Measurements from ENCODE around the gene PCMTD2. TPM values are rescaled to one million over a fixed set of nuclear protein-coding genes. Genes with fewer than 3 reads are reported as not detected.
A peak's percentile ranks its signal among the peaks of the same experiment; 100 is the strongest.

The PCMTD2 gene
- total and polyA plus RNA-seq, 2 of the 13 experiments (the other 11 are each of a cell fraction or from before 2014, with no cell fraction given): 47.0 to 76.9 TPM

- peaks cover 94% of the 10 kb centered on the region for H3K4me1 ChIP-seq (ENCODE audit: insufficient read depth, low read length)
- TF ChIP-seq ZBTB25 (CRISPR knock-in tag; IDR thresholded peaks at IDR 0.05): no peak
- TF ChIP-seq RXRA (CRISPR knock-in tag; IDR thresholded peaks at IDR 0.05): peak; percentile 41; the same call in 1 of the 2 replicates
- TF ChIP-seq ATF3 (CRISPR knock-in tag; IDR thresholded peaks at IDR 0.05): 0 out of 2 replicates have a peak, but pooled peaks have one; percentile 28
- TF ChIP-seq PHF20 (CRISPR knock-in tag; IDR thresholded peaks at IDR 0.05): no peak
- no peak for TF ChIP-seq ZNF678 (CRISPR knock-in tag; IDR thresholded peaks at IDR 0.05)
- peak; percentile 89 for TF ChIP-seq ATF7 (IDR thresholded peaks at IDR 0.05)
- TF ChIP-seq ATF7 (CRISPR knock-in tag; IDR thresholded peaks at IDR 0.05): no peak
- peak; percentile 84 for TF ChIP-seq NR2C2 (CRISPR knock-in tag; IDR thresholded peaks at IDR 0.05; ENCODE audit: borderline replicate concordance)
- TF ChIP-seq ATF5 (CRISPR knock-in tag; IDR thresholded peaks at IDR 0.05; ENCODE audit: low read depth): no peak
- TF ChIP-seq NR2F2 (IDR thresholded peaks at IDR 0.05; ENCODE audit: borderline replicate concordance, low read depth): peak; percentile 68; the same call in 1 of the 2 replicates
- TF ChIP-seq NR2F1 (CRISPR knock-in tag; IDR thresholded peaks at IDR 0.05): peak; percentile 65 to 68; a peak in 3 of 4 replicates
- no peak for TF ChIP-seq RERE (CRISPR knock-in tag; IDR thresholded peaks at IDR 0.05; ENCODE audit: low read depth)
- TF ChIP-seq TGIF2 (CRISPR knock-in tag; IDR thresholded peaks at IDR 0.05): 0 out of 2 replicates have a peak, but pooled peaks have one; percentile 22
- TF ChIP-seq CREB1 (IDR thresholded peaks at IDR 0.05): peak; percentile 79
- no peak for TF ChIP-seq CREB1 (CRISPR knock-in tag; IDR thresholded peaks at IDR 0.05)
- TF ChIP-seq ATF2 (CRISPR knock-in tag; IDR thresholded peaks at IDR 0.05): peak; percentile 59; the same call in 1 of the 2 replicates
- peak; percentile 47 for TF ChIP-seq RARA (CRISPR knock-in tag; IDR thresholded peaks at IDR 0.05)
These were observed 14.5 kb upstream of the PCMTD2 start for GRCh38 chr20:64241061-64241460.

More at GRCh38 chr20:64241061-64241460, 14.5 kb upstream of the PCMTD2 start:
- peaks cover 2 to 8% of the 10 kb centered on the region in 2 experiments; a peak in 2 of 5 replicates for H3K27me3 ChIP-seq (ENCODE audit: control insufficient read depth in 1 of 2, insufficient read depth in 2 of 2, low read length in 2 of 2)
- no peaks in the 10 kb centered on the region for H3K79me2 ChIP-seq (ENCODE audit: insufficient read depth, low read length)
- ATAC-seq (no peak), FAIRE-seq (peak; percentile 12), DNase-seq (ENCODE audit: low spot score) (no peak)
- BruUV-seq (replicated peaks): no TSS peak
- ChIA-PET CTCF (ENCODE audit: low intra/inter-chr PET ratio, low total read pairs) (interaction anchor here (2.9 kb wide), 1 partner anchor 44 kb away, joined by 9 read pairs; no protein-coding TSS in a partner anchor), POLR2A (interaction anchor here (9.6 kb wide), 1 partner anchor 13 kb away, joined by 157 read pairs; the partner anchor contains the start of gene PCMTD2)
- H3K9me3 ChIP-seq (ENCODE audit: low read length): no peaks in the 10 kb centered on the region
- H3K27ac ChIP-seq (ENCODE audit: extremely low read length, insufficient read depth, low read length): no peak overlapping the region
- 83% methylated on average over 8 of the region's 8 CpGs for WGBS (ENCODE audit: low lambda C conversion rate)
- H4K20me1 ChIP-seq (ENCODE audit: insufficient read depth, low read length): no peaks in the 10 kb centered on the region
- no peak overlapping the region for H3K4me2 ChIP-seq (ENCODE audit: low read depth, low read length)
- H2AFZ ChIP-seq (ENCODE audit: low read length): no peak overlapping the region
- H3K4me3 ChIP-seq (replicated peaks in 1 of 3; ENCODE audit: insufficient read depth in 1 of 3, low read depth in 2 of 3, low read length in 3 of 3): no peak overlapping the region
- in situ Hi-C loops (cut with HindIII; ENCODE audit: extremely low pct_ligation_motif_present, low pct_unique_long_range_greater_than_20kb): no loop called here
- intact Hi-C loops (cut with micrococcal nuclease; ENCODE audit: unreplicated experiment): no loop called here
- no peak overlapping the region for H3K9ac ChIP-seq (ENCODE audit: insufficient read depth, low read depth, low read length)
- no peaks in the 10 kb centered on the region for H3K36me3 ChIP-seq (replicated peaks in 1 of 2; ENCODE audit: control insufficient read depth in 1 of 2, insufficient read depth in 2 of 2, low read length in 2 of 2)
